ENCODE data around the gene DCDC2C. TPM values are rescaled to one million over a fixed set of nuclear protein-coding genes. Genes with fewer than 3 reads are reported as not detected.

Gene DCDC2C
- total and polyA plus RNA-seq, 9 of the 15 experiments (the other 6 are each of a cell fraction or from before 2014, with no cell fraction given) = not detected

DNA sequence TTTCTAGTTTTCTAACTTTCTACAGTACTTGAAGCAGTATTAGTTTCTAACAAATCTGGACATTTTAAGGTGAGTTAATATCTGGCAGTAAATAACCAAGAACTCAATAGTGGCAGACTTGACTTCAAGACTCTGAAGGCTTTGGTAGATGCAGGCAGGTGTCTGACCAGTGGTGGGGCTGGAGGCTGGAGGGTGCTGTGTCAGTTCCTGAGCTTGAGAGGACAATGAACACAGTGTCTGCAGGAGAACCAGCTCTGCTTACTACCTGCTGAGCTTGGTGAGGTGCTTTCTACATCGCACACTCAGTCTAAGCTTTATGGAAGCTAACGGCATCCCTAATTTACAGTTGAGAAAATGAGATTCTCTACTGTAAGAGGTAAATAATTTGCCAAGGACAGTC, 24.2 kb upstream of the DCDC2C start:
- H4K20me1 ChIP-seq (replicated peaks; ENCODE audit: control insufficient read depth, insufficient read depth, low read length) = no peaks in the 10 kb centered on the region
- in situ Hi-C loops (cut with MboI) = no loop called here
- no peak overlapping the region for H3K27ac ChIP-seq (ENCODE audit: extremely low read depth, low read depth, low read length)
- POLR2A ChIA-PET = no interaction called here
- no peaks in the 10 kb centered on the region for H3K36me3 ChIP-seq (ENCODE audit: control insufficient read depth, insufficient read depth, low read length)
- ATAC-seq (no peak), FAIRE-seq (no peak), DNase-seq (ENCODE audit: extremely low read depth in 1 of 4, low spot score in 3 of 4) (no peak)
- no peak overlapping the region for H2AFZ ChIP-seq (ENCODE audit: low read depth, low read length)
- intact Hi-C loops (cut with micrococcal nuclease) = no loop called here
- no peaks in the 10 kb centered on the region for H3K79me2 ChIP-seq (ENCODE audit: control insufficient read depth, insufficient read depth, low read length)
- H3K9ac ChIP-seq (ENCODE audit: insufficient read depth in 1 of 2, low read depth in 2 of 2, low read length in 2 of 2) = no peak overlapping the region
- no peaks in the 10 kb centered on the region for H3K9me1 ChIP-seq (ENCODE audit: control insufficient read depth, insufficient read depth, low read length)
- H3K9me3 ChIP-seq (replicated peaks; ENCODE audit: control insufficient read depth, insufficient read depth, low read depth, low read length) = no peaks in the 10 kb centered on the region
- H3K4me2 ChIP-seq (ENCODE audit: insufficient read depth, low read length) = no peak overlapping the region
- 3% methylated on average over 2 of the region's 2 CpGs for WGBS (ENCODE audit: insufficient coverage, low coverage, missing lambda C conversion rate)
- H3K27me3 ChIP-seq (ENCODE audit: control insufficient read depth in 2 of 2, insufficient read depth in 2 of 2, low read length in 2 of 2) = peaks cover 17 to 54% of the 10 kb centered on the region in 2 experiments; a peak in 4 of 5 replicates
- no peaks in the 10 kb centered on the region for H3K4me1 ChIP-seq (replicated peaks in 1 of 2; ENCODE audit: control insufficient read depth in 2 of 2, insufficient read depth in 2 of 2, low read length in 2 of 2)
- no TSS peak for BruUV-seq (replicated peaks)
- no peak overlapping the region for H3K4me3 ChIP-seq
- CTCF ChIA-PET (ENCODE audit: low intra/inter-chr PET ratio) = no interaction called here
- TF ChIP-seq KLF13 (tag; IDR thresholded peaks at IDR 0.05; ENCODE audit: borderline replicate concordance, low read depth) = no peak
- TF ChIP-seq PURB (CRISPR knock-in tag; IDR thresholded peaks at IDR 0.05; ENCODE audit: low read depth) = no peak
- no peak for TF ChIP-seq SRF (CRISPR knock-in tag; IDR thresholded peaks at IDR 0.05)
- TF ChIP-seq, protein P1, sequence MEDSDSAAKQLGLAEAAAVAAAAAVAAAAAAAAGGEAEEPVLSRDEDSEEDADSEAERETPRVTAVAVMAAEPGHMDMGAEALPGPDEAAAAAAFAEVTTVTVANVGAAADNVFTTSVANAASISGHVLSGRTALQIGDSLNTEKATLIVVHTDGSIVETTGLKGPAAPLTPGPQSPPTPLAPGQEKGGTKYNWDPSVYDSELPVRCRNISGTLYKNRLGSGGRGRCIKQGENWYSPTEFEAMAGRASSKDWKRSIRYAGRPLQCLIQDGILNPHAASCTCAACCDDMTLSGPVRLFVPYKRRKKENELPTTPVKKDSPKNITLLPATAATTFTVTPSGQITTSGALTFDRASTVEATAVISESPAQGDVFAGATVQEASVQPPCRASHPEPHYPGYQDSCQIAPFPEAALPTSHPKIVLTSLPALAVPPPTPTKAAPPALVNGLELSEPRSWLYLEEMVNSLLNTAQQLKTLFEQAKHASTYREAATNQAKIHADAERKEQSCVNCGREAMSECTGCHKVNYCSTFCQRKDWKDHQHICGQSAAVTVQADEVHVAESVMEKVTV (CRISPR knock-in tag; IDR thresholded peaks at IDR 0.05) = no peak
- TF ChIP-seq FOXJ2 (tag; IDR thresholded peaks at IDR 0.05) = no peak
- TF ChIP-seq ZNF76 (CRISPR knock-in tag; IDR thresholded peaks at IDR 0.05; ENCODE audit: borderline replicate concordance) = no peak
- TF ChIP-seq, protein P2, sequence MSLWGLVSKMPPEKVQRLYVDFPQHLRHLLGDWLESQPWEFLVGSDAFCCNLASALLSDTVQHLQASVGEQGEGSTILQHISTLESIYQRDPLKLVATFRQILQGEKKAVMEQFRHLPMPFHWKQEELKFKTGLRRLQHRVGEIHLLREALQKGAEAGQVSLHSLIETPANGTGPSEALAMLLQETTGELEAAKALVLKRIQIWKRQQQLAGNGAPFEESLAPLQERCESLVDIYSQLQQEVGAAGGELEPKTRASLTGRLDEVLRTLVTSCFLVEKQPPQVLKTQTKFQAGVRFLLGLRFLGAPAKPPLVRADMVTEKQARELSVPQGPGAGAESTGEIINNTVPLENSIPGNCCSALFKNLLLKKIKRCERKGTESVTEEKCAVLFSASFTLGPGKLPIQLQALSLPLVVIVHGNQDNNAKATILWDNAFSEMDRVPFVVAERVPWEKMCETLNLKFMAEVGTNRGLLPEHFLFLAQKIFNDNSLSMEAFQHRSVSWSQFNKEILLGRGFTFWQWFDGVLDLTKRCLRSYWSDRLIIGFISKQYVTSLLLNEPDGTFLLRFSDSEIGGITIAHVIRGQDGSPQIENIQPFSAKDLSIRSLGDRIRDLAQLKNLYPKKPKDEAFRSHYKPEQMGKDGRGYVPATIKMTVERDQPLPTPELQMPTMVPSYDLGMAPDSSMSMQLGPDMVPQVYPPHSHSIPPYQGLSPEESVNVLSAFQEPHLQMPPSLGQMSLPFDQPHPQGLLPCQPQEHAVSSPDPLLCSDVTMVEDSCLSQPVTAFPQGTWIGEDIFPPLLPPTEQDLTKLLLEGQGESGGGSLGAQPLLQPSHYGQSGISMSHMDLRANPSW (CRISPR knock-in tag; IDR thresholded peaks at IDR 0.05) = no peak
- no peak for TF ChIP-seq HNRNPL (IDR thresholded peaks at IDR 0.05; ENCODE audit: low read depth, low read length)
- TF ChIP-seq, protein P3, sequence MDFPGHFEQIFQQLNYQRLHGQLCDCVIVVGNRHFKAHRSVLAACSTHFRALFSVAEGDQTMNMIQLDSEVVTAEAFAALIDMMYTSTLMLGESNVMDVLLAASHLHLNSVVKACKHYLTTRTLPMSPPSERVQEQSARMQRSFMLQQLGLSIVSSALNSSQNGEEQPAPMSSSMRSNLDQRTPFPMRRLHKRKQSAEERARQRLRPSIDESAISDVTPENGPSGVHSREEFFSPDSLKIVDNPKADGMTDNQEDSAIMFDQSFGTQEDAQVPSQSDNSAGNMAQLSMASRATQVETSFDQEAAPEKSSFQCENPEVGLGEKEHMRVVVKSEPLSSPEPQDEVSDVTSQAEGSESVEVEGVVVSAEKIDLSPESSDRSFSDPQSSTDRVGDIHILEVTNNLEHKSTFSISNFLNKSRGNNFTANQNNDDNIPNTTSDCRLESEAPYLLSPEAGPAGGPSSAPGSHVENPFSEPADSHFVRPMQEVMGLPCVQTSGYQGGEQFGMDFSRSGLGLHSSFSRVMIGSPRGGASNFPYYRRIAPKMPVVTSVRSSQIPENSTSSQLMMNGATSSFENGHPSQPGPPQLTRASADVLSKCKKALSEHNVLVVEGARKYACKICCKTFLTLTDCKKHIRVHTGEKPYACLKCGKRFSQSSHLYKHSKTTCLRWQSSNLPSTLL (IDR thresholded peaks at IDR 0.05) = no peak
- TF ChIP-seq JUNB (CRISPR knock-in tag; conservative IDR thresholded peaks at IDR 0.05) = no peak
- TF ChIP-seq, protein P4, sequence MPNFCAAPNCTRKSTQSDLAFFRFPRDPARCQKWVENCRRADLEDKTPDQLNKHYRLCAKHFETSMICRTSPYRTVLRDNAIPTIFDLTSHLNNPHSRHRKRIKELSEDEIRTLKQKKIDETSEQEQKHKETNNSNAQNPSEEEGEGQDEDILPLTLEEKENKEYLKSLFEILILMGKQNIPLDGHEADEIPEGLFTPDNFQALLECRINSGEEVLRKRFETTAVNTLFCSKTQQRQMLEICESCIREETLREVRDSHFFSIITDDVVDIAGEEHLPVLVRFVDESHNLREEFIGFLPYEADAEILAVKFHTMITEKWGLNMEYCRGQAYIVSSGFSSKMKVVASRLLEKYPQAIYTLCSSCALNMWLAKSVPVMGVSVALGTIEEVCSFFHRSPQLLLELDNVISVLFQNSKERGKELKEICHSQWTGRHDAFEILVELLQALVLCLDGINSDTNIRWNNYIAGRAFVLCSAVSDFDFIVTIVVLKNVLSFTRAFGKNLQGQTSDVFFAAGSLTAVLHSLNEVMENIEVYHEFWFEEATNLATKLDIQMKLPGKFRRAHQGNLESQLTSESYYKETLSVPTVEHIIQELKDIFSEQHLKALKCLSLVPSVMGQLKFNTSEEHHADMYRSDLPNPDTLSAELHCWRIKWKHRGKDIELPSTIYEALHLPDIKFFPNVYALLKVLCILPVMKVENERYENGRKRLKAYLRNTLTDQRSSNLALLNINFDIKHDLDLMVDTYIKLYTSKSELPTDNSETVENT (CRISPR knock-in tag; IDR thresholded peaks at IDR 0.05) = no peak
- no peak for TF ChIP-seq C11orf30 (IDR thresholded peaks at IDR 0.05; ENCODE audit: low read depth)
- TF ChIP-seq HMGN3 (IDR thresholded peaks at IDR 0.05; ENCODE audit: borderline replicate concordance, extremely low read depth, insufficient read length, low read depth, low read length) = no peak
- no peak for TF ChIP-seq RHOXF2B (CRISPR knock-in tag; conservative IDR thresholded peaks at IDR 0.05)
- no peak for TF ChIP-seq ZNF717 (CRISPR knock-in tag; IDR thresholded peaks at IDR 0.05)
